GM12892 (cell line): ENCODE results near the gene FOXD2.

Experiments
- POLR2A ChIP-seq: IDR thresholded peaks from 2 replicates; pipeline ENCODE4 v1.6.1; 2011; ENCODE audit warnings: low read depth, low read length, control low read depth
- POLR2AphosphoS5 ChIP-seq: IDR thresholded peaks from 2 replicates; pipeline ENCODE4 v1.6.1; 2011; ENCODE audit warnings: low read depth, low read length, control low read depth

GRCh38 chr1:47442842-47443529, 5.1 kb downstream of the FOXD2 start:
- TF ChIP-seq POLR2AphosphoS5: no peak
- no peak for TF ChIP-seq POLR2A
